Measurements from ENCODE around the gene EHHADH. TPM values are rescaled to one million over a fixed set of nuclear protein-coding genes. Genes with fewer than 3 reads are reported as not detected.

EHHADH gene
- total RNA-seq, 2 experiments from 2014 or later, result 3.8 to 4.0 TPM

- DNase-seq (no peak), ATAC-seq (no peak)
- CTCF ChIA-PET, result no interaction called here
- no peak overlapping the region for H3K27ac Mint-ChIP-seq
- H3K9me3 Mint-ChIP-seq (ENCODE audit: low read depth), result no peaks in the 10 kb centered on the region
- no peaks in the 10 kb centered on the region for H3K36me3 Mint-ChIP-seq
- H3K4me1 Mint-ChIP-seq, result no peaks in the 10 kb centered on the region
- no peak overlapping the region for H3K4me3 Mint-ChIP-seq
- peaks cover 36% of the 10 kb centered on the region for H3K27me3 Mint-ChIP-seq
Observed at GRCh38 chr3:185161761-185162160, 92.1 kb downstream of the EHHADH start.

- no peaks in the 10 kb centered on the region for H3K9me3 Mint-ChIP-seq (ENCODE audit: low read depth)
- ATAC-seq (no peak), DNase-seq (peak; percentile 12)
- H3K36me3 Mint-ChIP-seq, result no peaks in the 10 kb centered on the region
- H3K4me3 Mint-ChIP-seq, result no peak overlapping the region
- peaks cover 41% of the 10 kb centered on the region for H3K27me3 Mint-ChIP-seq
- H3K27ac Mint-ChIP-seq, result no peak overlapping the region
- H3K4me1 Mint-ChIP-seq, result peaks cover 3% of the 10 kb centered on the region
- CTCF ChIA-PET, result no interaction called here
Observed at GRCh38 chr3:185157347-185157746, 96.5 kb downstream of the EHHADH start.

GRCh38 chr3:185155678-185156077 is 98.2 kb downstream of the EHHADH start:
- H3K27ac Mint-ChIP-seq, result no peak overlapping the region
- no peak overlapping the region for H3K4me3 Mint-ChIP-seq
- H3K36me3 Mint-ChIP-seq, result no peaks in the 10 kb centered on the region
- CTCF ChIA-PET, result interaction anchor here (1.9 kb wide), 1 partner anchor 153 kb away, joined by 4 read pairs; no protein-coding TSS in a partner anchor
- DNase-seq (no peak), ATAC-seq (no peak)
- H3K4me1 Mint-ChIP-seq, result peaks cover 5% of the 10 kb centered on the region
- H3K9me3 Mint-ChIP-seq (ENCODE audit: low read depth), result no peaks in the 10 kb centered on the region
- H3K27me3 Mint-ChIP-seq, result peaks cover 48% of the 10 kb centered on the region

GRCh38 chr3:185153861-185154629 is 99.8 kb downstream of the EHHADH start:
- no peaks in the 10 kb centered on the region for H3K9me3 Mint-ChIP-seq (ENCODE audit: low read depth)
- ATAC-seq, result no peak
- H3K27me3 Mint-ChIP-seq, result peaks cover 52% of the 10 kb centered on the region
- DNase-seq, result peak; percentile 26
- H3K4me1 Mint-ChIP-seq, result peaks cover 5% of the 10 kb centered on the region
- H3K27ac Mint-ChIP-seq, result no peak overlapping the region
- no peaks in the 10 kb centered on the region for H3K36me3 Mint-ChIP-seq
- CTCF ChIA-PET, result no interaction called here
- H3K4me3 Mint-ChIP-seq, result no peak overlapping the region

GRCh38 chr3:185153171-185153771 is 100.6 kb downstream of the EHHADH start:
- DNase-seq, result no peak
- CTCF ChIA-PET, result no interaction called here
- Mint-ChIP-seq H3K4me3 (peak overlapping the region; percentile 73), H3K4me1 (peaks cover 5% of the 10 kb centered on the region), H3K36me3 (no peaks in the 10 kb centered on the region), H3K27me3 (peaks cover 46% of the 10 kb centered on the region), H3K9me3 (ENCODE audit: low read depth) (no peaks in the 10 kb centered on the region), H3K27ac (no peak overlapping the region)
- ATAC-seq, result peak; percentile 31

- Mint-ChIP-seq H3K9me3 (ENCODE audit: low read depth) (no peaks in the 10 kb centered on the region), H3K4me3 (peak within 1 kb of the TSS; percentile 73), H3K27me3 (peaks cover 41% of the 10 kb centered on the region), H3K4me1 (peaks cover 5% of the 10 kb centered on the region), H3K36me3 (no peaks in the 10 kb centered on the region), H3K27ac (no peak within 1 kb of the TSS)
- DNase-seq, result peak; percentile 43
- ATAC-seq, result peak; percentile 73
- CTCF ChIA-PET, result interaction anchor here (1.0 to 1.4 kb wide), 3 partner anchors 19 to 26 kb away, joined by 3 to 5 read pairs (median 4); no protein-coding TSS in a partner anchor
Observed at GRCh38 chr3:185152410-185153170, 101.3 kb downstream of the EHHADH start, which contains the start of gene C3orf70. TSS of gene C3orf70 (minus strand) at chr3:185153060. CDS start at chr3:185152823, 237 bp downstream.

- Mint-ChIP-seq H3K9me3 (ENCODE audit: low read depth) (no peaks in the 10 kb centered on the region), H3K36me3 (no peaks in the 10 kb centered on the region), H3K27me3 (peaks cover 37% of the 10 kb centered on the region), H3K4me1 (peaks cover 5% of the 10 kb centered on the region), H3K27ac (no peak overlapping the region), H3K4me3 (peak overlapping the region; percentile 62)
- DNase-seq (no peak), ATAC-seq (no peak)
- CTCF ChIA-PET, result interaction anchor here (1.0 to 1.4 kb wide), 3 partner anchors 19 to 26 kb away, joined by 3 to 5 read pairs (median 4); no protein-coding TSS in a partner anchor
Observed at GRCh38 chr3:185151964-185152409, 101.9 kb downstream of the EHHADH start.

GRCh38 chr3:185151101-185151963 is 102.5 kb downstream of the EHHADH start:
- CTCF ChIA-PET, result interaction anchor here (1.0 to 1.4 kb wide), 3 partner anchors 20 to 27 kb away, joined by 3 to 5 read pairs (median 4); no protein-coding TSS in a partner anchor
- Mint-ChIP-seq H3K27ac (no peak overlapping the region), H3K27me3 (peaks cover 32% of the 10 kb centered on the region), H3K9me3 (ENCODE audit: low read depth) (no peaks in the 10 kb centered on the region), H3K36me3 (no peaks in the 10 kb centered on the region), H3K4me1 (peaks cover 5% of the 10 kb centered on the region), H3K4me3 (no peak overlapping the region)
- ATAC-seq, result no peak
- no peak for DNase-seq

- ATAC-seq (no peak), DNase-seq (no peak)
- H3K4me3 Mint-ChIP-seq, result no peak overlapping the region
- CTCF ChIA-PET, result no interaction called here
- no peaks in the 10 kb centered on the region for H3K36me3 Mint-ChIP-seq
- no peak overlapping the region for H3K27ac Mint-ChIP-seq
- peaks cover 37% of the 10 kb centered on the region for H3K27me3 Mint-ChIP-seq
- H3K4me1 Mint-ChIP-seq, result peaks cover 5% of the 10 kb centered on the region
- no peaks in the 10 kb centered on the region for H3K9me3 Mint-ChIP-seq (ENCODE audit: low read depth)
Observed at GRCh38 chr3:185150561-185150960, 103.3 kb downstream of the EHHADH start.

GRCh38 chr3:185149591-185149990 is 104.3 kb downstream of the EHHADH start:
- H3K27ac Mint-ChIP-seq, result no peak overlapping the region
- H3K9me3 Mint-ChIP-seq (ENCODE audit: low read depth), result no peaks in the 10 kb centered on the region
- CTCF ChIA-PET, result no interaction called here
- peaks cover 5% of the 10 kb centered on the region for H3K4me1 Mint-ChIP-seq
- H3K36me3 Mint-ChIP-seq, result no peaks in the 10 kb centered on the region
- peaks cover 41% of the 10 kb centered on the region for H3K27me3 Mint-ChIP-seq
- no peak overlapping the region for H3K4me3 Mint-ChIP-seq
- DNase-seq (no peak), ATAC-seq (no peak)

- ATAC-seq, result no peak
- Mint-ChIP-seq H3K36me3 (no peaks in the 10 kb centered on the region), H3K4me1 (no peaks in the 10 kb centered on the region), H3K27ac (no peak overlapping the region), H3K4me3 (no peak overlapping the region), H3K9me3 (ENCODE audit: low read depth) (no peaks in the 10 kb centered on the region), H3K27me3 (peaks cover 26% of the 10 kb centered on the region)
- CTCF ChIA-PET, result no interaction called here
- no peak for DNase-seq
Observed at GRCh38 chr3:185145511-185145910, 108.3 kb downstream of the EHHADH start.

- CTCF ChIA-PET, result no interaction called here
- Mint-ChIP-seq H3K9me3 (ENCODE audit: low read depth) (no peaks in the 10 kb centered on the region), H3K4me3 (no peak overlapping the region), H3K4me1 (no peaks in the 10 kb centered on the region), H3K36me3 (no peaks in the 10 kb centered on the region), H3K27me3 (peaks cover 25% of the 10 kb centered on the region), H3K27ac (no peak overlapping the region)
- ATAC-seq (no peak), DNase-seq (no peak)
Observed at GRCh38 chr3:185144784-185145183, 109.1 kb downstream of the EHHADH start.
